Measurements from ENCODE around the gene RHBDD1.

Gene RHBDD1

DNA sequence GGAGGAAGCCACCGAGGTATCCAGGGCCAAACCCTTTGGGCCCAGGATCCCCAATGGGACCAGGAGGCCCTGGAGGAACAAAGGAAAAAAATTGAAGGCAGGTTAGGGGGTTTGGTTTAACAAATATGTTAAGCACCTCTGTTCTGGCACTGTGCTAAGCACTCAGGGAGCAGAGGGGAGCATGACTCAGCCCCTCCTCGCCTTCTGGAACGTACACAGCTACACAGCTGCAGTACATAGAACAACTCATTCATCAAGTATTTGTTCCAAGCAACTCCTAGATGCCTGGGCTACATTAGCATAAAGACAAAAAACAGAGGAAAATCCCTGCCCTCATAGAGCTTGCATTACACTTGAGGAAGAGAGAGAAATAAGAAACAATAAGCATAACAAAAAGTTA is 174.6 kb downstream of the RHBDD1 start:
- TF ChIP-seq, protein P1, sequence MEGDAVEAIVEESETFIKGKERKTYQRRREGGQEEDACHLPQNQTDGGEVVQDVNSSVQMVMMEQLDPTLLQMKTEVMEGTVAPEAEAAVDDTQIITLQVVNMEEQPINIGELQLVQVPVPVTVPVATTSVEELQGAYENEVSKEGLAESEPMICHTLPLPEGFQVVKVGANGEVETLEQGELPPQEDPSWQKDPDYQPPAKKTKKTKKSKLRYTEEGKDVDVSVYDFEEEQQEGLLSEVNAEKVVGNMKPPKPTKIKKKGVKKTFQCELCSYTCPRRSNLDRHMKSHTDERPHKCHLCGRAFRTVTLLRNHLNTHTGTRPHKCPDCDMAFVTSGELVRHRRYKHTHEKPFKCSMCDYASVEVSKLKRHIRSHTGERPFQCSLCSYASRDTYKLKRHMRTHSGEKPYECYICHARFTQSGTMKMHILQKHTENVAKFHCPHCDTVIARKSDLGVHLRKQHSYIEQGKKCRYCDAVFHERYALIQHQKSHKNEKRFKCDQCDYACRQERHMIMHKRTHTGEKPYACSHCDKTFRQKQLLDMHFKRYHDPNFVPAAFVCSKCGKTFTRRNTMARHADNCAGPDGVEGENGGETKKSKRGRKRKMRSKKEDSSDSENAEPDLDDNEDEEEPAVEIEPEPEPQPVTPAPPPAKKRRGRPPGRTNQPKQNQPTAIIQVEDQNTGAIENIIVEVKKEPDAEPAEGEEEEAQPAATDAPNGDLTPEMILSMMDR (IDR thresholded peaks at IDR 0.05; ENCODE audit: low read depth, low read length) = no peak
- no peak for DNase-seq
- Histone ChIP-seq H3K4me1 (no peaks in the 10 kb centered on the region), H3K4me3 (ENCODE audit: low read depth, low read length) (no peak overlapping the region), H3K36me3 (no peaks in the 10 kb centered on the region), H3K9me3 (no peaks in the 10 kb centered on the region), H3K27me3 (peaks cover 17% of the 10 kb centered on the region)

DNA sequence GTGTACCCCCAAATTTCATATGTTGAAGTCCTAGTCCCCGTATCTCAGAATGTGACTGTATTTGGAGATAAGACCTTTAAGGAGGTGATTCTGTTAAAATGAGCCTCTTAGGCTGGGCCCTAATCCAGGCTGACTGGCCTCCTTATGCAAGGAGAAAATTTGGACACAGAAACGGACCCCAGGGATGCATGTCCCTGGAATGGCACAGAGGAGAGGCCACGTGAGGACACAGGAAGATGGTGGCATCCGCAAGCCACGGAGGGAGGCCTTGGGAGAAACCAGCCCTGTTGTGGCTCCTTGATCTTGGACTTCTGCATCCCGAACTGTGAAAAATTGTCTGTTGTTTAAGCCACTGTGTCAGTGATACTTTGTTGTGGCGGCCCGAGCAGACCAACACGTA is 177.5 kb downstream of the RHBDD1 start:
- Histone ChIP-seq H3K36me3 (no peaks in the 10 kb centered on the region), H3K27me3 (no peaks in the 10 kb centered on the region)
- TF ChIP-seq, protein P1 (IDR thresholded peaks at IDR 0.05; ENCODE audit: low read depth, low read length) = no peak

DNA sequence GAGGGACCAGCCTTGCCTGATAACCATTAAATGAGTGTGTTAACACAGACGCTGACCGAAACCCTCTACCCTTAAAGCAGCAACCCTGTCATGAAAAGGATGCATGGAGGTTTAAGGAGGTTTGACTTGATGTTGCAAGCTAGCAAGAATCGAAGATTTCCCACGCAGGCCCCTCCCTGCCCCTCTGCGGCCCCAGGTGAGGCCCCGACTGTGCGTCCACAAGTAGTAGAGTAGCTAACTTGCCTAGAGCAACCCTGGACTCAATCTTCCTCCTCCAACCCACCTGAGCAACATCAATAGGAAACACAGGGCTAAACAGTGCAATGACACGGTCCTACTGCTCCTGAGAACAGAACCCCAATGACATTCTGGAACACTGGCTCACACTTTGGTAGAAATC is 178.0 kb downstream of the RHBDD1 start:
- Histone ChIP-seq H3K36me3 (no peaks in the 10 kb centered on the region), H3K4me3 (ENCODE audit: low read depth, low read length) (no peak overlapping the region), H3K4me1 (no peaks in the 10 kb centered on the region), H3K9me3 (no peaks in the 10 kb centered on the region), H3K27me3 (no peaks in the 10 kb centered on the region)
- DNase-seq = no peak
- TF ChIP-seq, protein P1 (IDR thresholded peaks at IDR 0.05; ENCODE audit: low read depth, low read length) = no peak

More for the DNA sequence above, 177.5 kb downstream of the RHBDD1 start:
- DNase-seq = no peak
- H3K4me1 ChIP-seq = no peaks in the 10 kb centered on the region
- no peaks in the 10 kb centered on the region for H3K9me3 ChIP-seq
- H3K4me3 ChIP-seq (ENCODE audit: low read depth, low read length) = no peak overlapping the region

DNA sequence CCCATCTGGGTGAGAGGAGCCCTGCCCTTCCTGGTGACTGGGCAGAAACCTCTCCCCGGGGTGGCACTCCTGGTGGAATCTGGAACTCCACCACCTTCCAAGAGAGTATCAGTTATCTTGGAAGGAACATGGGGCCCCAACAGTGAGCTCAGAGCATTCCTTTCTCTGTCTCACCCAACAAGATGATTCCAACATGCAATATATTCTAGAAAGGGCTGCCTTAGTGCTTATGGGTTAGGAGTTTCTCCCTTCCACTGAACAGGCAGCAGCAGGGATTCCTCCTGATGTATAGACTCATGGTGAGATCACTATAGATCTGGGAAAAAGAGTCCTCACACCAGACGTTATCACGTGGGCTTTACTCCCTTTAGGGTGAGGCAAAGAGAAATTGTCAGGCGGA is 181.0 kb downstream of the RHBDD1 start:
- Histone ChIP-seq H3K4me1 (no peaks in the 10 kb centered on the region), H3K36me3 (no peaks in the 10 kb centered on the region), H3K9me3 (no peaks in the 10 kb centered on the region; the same call in 1 of the 2 replicates), H3K4me3 (ENCODE audit: low read depth, low read length) (no peak overlapping the region), H3K27me3 (no peaks in the 10 kb centered on the region)
- DNase-seq = no peak
- TF ChIP-seq, protein P1 (IDR thresholded peaks at IDR 0.05; ENCODE audit: low read depth, low read length) = no peak

DNA sequence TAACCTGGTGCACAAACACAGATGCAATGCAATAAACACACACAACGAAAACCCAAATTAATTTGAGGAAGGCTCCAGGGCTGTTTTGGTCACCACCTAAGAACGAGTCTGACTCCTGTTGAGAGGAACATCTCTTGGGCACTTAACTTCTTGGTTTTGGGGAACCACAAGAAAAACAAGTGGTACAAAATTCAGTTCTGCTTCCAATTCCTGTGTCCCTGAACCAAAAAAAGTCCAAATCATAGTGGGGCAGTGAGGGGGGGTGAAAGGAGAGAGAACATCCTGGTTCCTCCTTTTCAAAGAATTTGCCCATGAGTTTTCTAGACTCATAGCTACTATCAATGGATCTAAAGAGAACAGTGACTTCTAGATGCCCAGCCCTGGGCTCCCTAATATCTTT is 184.6 kb downstream of the RHBDD1 start:
- Histone ChIP-seq H3K4me3 (ENCODE audit: low read depth, low read length) (no peak overlapping the region), H3K9me3 (no peaks in the 10 kb centered on the region; the same call in 1 of the 2 replicates), H3K36me3 (no peaks in the 10 kb centered on the region), H3K4me1 (no peaks in the 10 kb centered on the region), H3K27me3 (no peaks in the 10 kb centered on the region)
- TF ChIP-seq, protein P1 (IDR thresholded peaks at IDR 0.05; ENCODE audit: low read depth, low read length) = no peak
- no peak for DNase-seq

DNA sequence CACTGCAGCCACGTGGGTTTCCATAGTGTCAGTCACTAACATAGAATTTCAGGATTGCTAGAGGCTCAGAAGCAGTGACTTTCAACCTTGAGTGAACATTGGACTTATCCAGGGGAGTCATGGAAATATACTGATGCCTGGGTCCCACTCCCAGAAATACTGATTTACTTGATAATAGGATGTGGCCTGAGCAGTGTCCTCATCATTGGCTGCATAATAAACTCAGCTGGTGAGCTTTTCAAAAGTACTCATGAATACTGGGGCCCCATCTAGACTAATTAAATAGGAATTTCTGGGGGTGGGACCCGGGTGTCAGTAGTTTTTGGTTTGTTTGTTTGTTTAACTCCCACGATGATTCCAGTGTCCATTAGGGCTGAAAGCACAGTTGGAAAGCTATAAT is 186.8 kb downstream of the RHBDD1 start:
- no peaks in the 10 kb centered on the region for H3K4me1 ChIP-seq
- TF ChIP-seq, protein P1 (IDR thresholded peaks at IDR 0.05; ENCODE audit: low read depth, low read length) = no peak
- no peaks in the 10 kb centered on the region for H3K36me3 ChIP-seq
- no peaks in the 10 kb centered on the region; the same call in 1 of the 2 replicates for H3K9me3 ChIP-seq
- no peaks in the 10 kb centered on the region for H3K27me3 ChIP-seq
- no peak for DNase-seq
- H3K4me3 ChIP-seq (ENCODE audit: low read depth, low read length) = no peak overlapping the region
